Measurements from ENCODE around the gene PARN. TPM values are rescaled to one million over a fixed set of nuclear protein-coding genes. Genes with fewer than 3 reads are reported as not detected.

The PARN gene
- polyA plus RNA-seq, 3 donors = 18.4 to 24.4 (median 19.1) TPM

GRCh38 chr16:14485121-14485551 lies 144.9 kb downstream of the PARN start:
- intact Hi-C loops (cut with micrococcal nuclease) = no loop called here
- H3K27me3 ChIP-seq (ENCODE audit: control insufficient read depth in 2 of 2, insufficient read depth in 2 of 2, low read length in 2 of 2) = no peaks in the 10 kb centered on the region
- TF ChIP-seq CTCF (IDR thresholded peaks at IDR 0.05) = no peak
- no peak overlapping the region for H2AFZ ChIP-seq (ENCODE audit: insufficient read depth, low read depth, low read length, poor library complexity, severe bottlenecking)
- no peaks in the 10 kb centered on the region for H4K20me1 ChIP-seq (ENCODE audit: insufficient read depth, low read length)
- peaks cover 11 to 15% of the 10 kb centered on the region in 2 donors for H3K4me1 ChIP-seq (ENCODE audit: control insufficient read depth in 1 of 2, insufficient read depth in 2 of 2, low read length in 2 of 2)
- Mint-ChIP-seq H3K9me3 (peaks cover 0 to 4% (median 1%) of the 10 kb centered on the region in 7 donors), H3K36me3 (peaks cover 31 to 33% of the 10 kb centered on the region in 2 donors), H3K27ac (no peak overlapping the region), H3K4me3 (no peak overlapping the region), H3K27me3 (ENCODE audit: low read depth in 3 of 3) (peaks cover 0 to 2% (median 0%) of the 10 kb centered on the region in 3 donors), H3K4me1 (peaks cover 13% of the 10 kb centered on the region)
- no peak for DNase-seq
- H3K9ac ChIP-seq (ENCODE audit: insufficient read depth, low read length, poor library complexity, severe bottlenecking) = no peak overlapping the region
- WGBS (ENCODE audit: insufficient coverage) = no CpG with 5 or more reads among the region's 2 CpGs
- no peak overlapping the region for H3K27ac ChIP-seq (ENCODE audit: low read depth in 1 of 2, low read length in 2 of 2)
- H3K79me2 ChIP-seq (ENCODE audit: insufficient read depth, low read length) = no peaks in the 10 kb centered on the region
- no peak overlapping the region for H3K4me3 ChIP-seq (replicated peaks in 1 of 3; ENCODE audit: low read depth in 2 of 3, low read length in 3 of 3)
- H3K9me3 ChIP-seq (replicated peaks in 1 of 2; ENCODE audit: control insufficient read depth in 1 of 2, insufficient read depth in 1 of 2, low read length in 2 of 2) = no peaks in the 10 kb centered on the region
- no peak overlapping the region for H3K4me2 ChIP-seq (replicated peaks; ENCODE audit: extremely low read depth, low read length, poor library complexity, severe bottlenecking)
- H3K36me3 ChIP-seq (replicated peaks in 1 of 2; ENCODE audit: control insufficient read depth in 1 of 2, insufficient read depth in 2 of 2, low read length in 2 of 2) = peaks cover 15 to 33% of the 10 kb centered on the region in 2 donors

GRCh38 chr16:14483819-14484385 lies 146.2 kb downstream of the PARN start:
- peaks cover 27 to 46% of the 10 kb centered on the region in 2 donors for H3K36me3 ChIP-seq (replicated peaks in 1 of 2; ENCODE audit: control insufficient read depth in 1 of 2, insufficient read depth in 2 of 2, low read length in 2 of 2)
- Mint-ChIP-seq H3K27ac (peak overlapping the region in 1 of 7 donors; percentile 2), H3K27me3 (ENCODE audit: low read depth in 3 of 3) (peaks cover 0 to 2% (median 0%) of the 10 kb centered on the region in 3 donors), H3K9me3 (peaks cover 4 to 14% (median 6%) of the 10 kb centered on the region in 7 donors), H3K36me3 (peaks cover 38 to 43% of the 10 kb centered on the region in 2 donors), H3K4me3 (no peak overlapping the region), H3K4me1 (peaks cover 13% of the 10 kb centered on the region)
- intact Hi-C loops (cut with micrococcal nuclease) = no loop called here
- no peak overlapping the region for H3K4me2 ChIP-seq (replicated peaks; ENCODE audit: extremely low read depth, low read length, poor library complexity, severe bottlenecking)
- 96% methylated on average over 5 of the region's 6 CpGs for WGBS (ENCODE audit: insufficient coverage)
- H3K27ac ChIP-seq (ENCODE audit: low read depth in 1 of 2, low read length in 2 of 2) = no peak overlapping the region
- DNase-seq = no peak
- H3K27me3 ChIP-seq (ENCODE audit: control insufficient read depth in 2 of 2, insufficient read depth in 2 of 2, low read length in 2 of 2) = no peaks in the 10 kb centered on the region
- no peaks in the 10 kb centered on the region for H4K20me1 ChIP-seq (ENCODE audit: insufficient read depth, low read length)
- H3K4me1 ChIP-seq (ENCODE audit: control insufficient read depth in 1 of 2, insufficient read depth in 2 of 2, low read length in 2 of 2) = peaks cover 11 to 15% of the 10 kb centered on the region in 2 donors
- no peak overlapping the region for H3K4me3 ChIP-seq (replicated peaks in 1 of 3; ENCODE audit: low read depth in 2 of 3, low read length in 3 of 3)
- H3K9me3 ChIP-seq (replicated peaks in 1 of 2; ENCODE audit: control insufficient read depth in 1 of 2, insufficient read depth in 1 of 2, low read length in 2 of 2) = peaks cover under 1 to 4% of the 10 kb centered on the region in 2 donors
- no peak overlapping the region for H3K9ac ChIP-seq (ENCODE audit: insufficient read depth, low read length, poor library complexity, severe bottlenecking)
- H2AFZ ChIP-seq (ENCODE audit: insufficient read depth, low read depth, low read length, poor library complexity, severe bottlenecking) = no peak overlapping the region
- TF ChIP-seq CTCF (IDR thresholded peaks at IDR 0.05) = no peak
- no peaks in the 10 kb centered on the region for H3K79me2 ChIP-seq (ENCODE audit: insufficient read depth, low read length)

Measured in CD14-positive monocyte (primary cell).